HFFc6 (cell line): ENCODE data around the gene FOXP1. TPM values are rescaled to one million over a fixed set of nuclear protein-coding genes. Genes with fewer than 3 reads are reported as not detected.

Experiments used
- DNase-seq: peaks from one replicate; pipeline ENCODE4 v3.0.0-alpha.2; 2018
- H3K27ac Mint-ChIP-seq: 2 replicates; pipeline ENCODE4 v1.8.0; 2020; ENCODE audit warnings: mild to moderate bottlenecking, mixed read lengths
- H3K27me3 Mint-ChIP-seq: 2 replicates; pipeline ENCODE4 v1.8.0; 2021; ENCODE audit warnings: mild to moderate bottlenecking, moderate library complexity, mixed read lengths; ENCODE audit not compliant: insufficient read depth
- H3K36me3 Mint-ChIP-seq: 2 replicates; pipeline ENCODE4 v1.8.0; 2021; ENCODE audit warnings: low read depth, mixed read lengths
- H3K4me1 Mint-ChIP-seq: 2 replicates; pipeline ENCODE4 v1.8.0; 2020; ENCODE audit warnings: low read depth, mixed read lengths
- H3K4me3 Mint-ChIP-seq: 2 replicates; pipeline ENCODE4 v1.8.0; 2020; ENCODE audit warnings: mild to moderate bottlenecking, moderate library complexity, mixed read lengths
- H3K9me3 Mint-ChIP-seq: 2 replicates; pipeline ENCODE4 v1.8.0; 2020; ENCODE audit warnings: mild to moderate bottlenecking, mixed read lengths
- total RNA-seq, 6 experiments: library from RNA; stranded (reverse); fragmentation: NEBNext Ultra II Directional; extraction: Animal tissue kit (Norgen Biotek cat#: 25700); gene quantifications; 2 replicates in 1 of 6; 3 replicates in 5 of 6; pipeline ENCODE4 v1.2.3, GENCODE V29; 2021
- TF ChIP-seq, protein P1 (sequence below): fragments of 200-600 bp; sonication (generic); IDR thresholded peaks from 2 replicates; pipeline ENCODE4 v1.5.0; 2021; ENCODE audit warnings: antibody characterized with exemption, mild to moderate bottlenecking

The FOXP1 gene
- total RNA-seq, 6 experiments from 2014 or later, result 32.2 to 59.3 (median 52.0) TPM

DNA sequence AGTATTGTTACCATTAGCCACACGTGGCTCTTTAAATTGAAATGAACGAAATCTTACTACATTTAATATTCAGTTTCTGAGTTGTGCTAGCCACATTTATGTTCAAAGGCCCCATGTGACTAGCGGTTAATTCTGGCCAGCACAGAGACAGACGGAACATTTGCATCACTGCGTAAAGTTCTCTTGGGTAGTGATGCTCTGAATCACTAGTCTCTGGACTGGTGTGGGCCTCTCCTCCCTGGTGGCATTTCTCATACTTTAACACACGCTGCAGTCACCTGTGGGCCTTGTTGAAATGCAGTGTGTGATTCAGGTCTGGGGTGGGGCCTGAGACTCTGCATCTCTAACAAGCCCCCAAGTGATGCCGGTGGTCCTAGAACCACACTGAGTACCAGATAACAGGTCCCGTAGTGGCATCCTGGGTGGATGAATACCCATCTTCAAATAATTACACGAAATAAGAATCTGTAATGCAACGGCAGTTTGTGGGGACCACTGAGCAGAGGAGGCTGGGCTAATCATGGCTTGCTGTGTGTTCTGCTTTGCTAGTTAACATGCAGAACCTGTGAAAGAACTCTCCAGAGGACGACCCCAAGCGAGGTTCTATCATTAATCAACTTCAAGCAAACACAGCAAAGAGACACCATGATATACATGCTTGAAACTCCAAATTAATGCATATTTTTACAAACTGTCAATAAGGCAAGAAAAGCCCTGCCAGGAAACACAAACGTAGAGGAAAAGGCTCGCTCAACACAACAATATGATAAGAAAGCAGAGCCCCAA lies 623.8 kb downstream of the FOXP1 start:
- Mint-ChIP-seq H3K27me3 (no peaks in the 10 kb centered on the region; the same call in 1 of the 2 replicates), H3K27ac (no peak overlapping the region), H3K36me3 (peaks cover 55% of the 10 kb centered on the region), H3K9me3 (no peaks in the 10 kb centered on the region), H3K4me1 (peaks cover 18% of the 10 kb centered on the region), H3K4me3 (no peak overlapping the region)
- no peak for DNase-seq
- TF ChIP-seq, protein P1, sequence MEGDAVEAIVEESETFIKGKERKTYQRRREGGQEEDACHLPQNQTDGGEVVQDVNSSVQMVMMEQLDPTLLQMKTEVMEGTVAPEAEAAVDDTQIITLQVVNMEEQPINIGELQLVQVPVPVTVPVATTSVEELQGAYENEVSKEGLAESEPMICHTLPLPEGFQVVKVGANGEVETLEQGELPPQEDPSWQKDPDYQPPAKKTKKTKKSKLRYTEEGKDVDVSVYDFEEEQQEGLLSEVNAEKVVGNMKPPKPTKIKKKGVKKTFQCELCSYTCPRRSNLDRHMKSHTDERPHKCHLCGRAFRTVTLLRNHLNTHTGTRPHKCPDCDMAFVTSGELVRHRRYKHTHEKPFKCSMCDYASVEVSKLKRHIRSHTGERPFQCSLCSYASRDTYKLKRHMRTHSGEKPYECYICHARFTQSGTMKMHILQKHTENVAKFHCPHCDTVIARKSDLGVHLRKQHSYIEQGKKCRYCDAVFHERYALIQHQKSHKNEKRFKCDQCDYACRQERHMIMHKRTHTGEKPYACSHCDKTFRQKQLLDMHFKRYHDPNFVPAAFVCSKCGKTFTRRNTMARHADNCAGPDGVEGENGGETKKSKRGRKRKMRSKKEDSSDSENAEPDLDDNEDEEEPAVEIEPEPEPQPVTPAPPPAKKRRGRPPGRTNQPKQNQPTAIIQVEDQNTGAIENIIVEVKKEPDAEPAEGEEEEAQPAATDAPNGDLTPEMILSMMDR, result no peak

DNA sequence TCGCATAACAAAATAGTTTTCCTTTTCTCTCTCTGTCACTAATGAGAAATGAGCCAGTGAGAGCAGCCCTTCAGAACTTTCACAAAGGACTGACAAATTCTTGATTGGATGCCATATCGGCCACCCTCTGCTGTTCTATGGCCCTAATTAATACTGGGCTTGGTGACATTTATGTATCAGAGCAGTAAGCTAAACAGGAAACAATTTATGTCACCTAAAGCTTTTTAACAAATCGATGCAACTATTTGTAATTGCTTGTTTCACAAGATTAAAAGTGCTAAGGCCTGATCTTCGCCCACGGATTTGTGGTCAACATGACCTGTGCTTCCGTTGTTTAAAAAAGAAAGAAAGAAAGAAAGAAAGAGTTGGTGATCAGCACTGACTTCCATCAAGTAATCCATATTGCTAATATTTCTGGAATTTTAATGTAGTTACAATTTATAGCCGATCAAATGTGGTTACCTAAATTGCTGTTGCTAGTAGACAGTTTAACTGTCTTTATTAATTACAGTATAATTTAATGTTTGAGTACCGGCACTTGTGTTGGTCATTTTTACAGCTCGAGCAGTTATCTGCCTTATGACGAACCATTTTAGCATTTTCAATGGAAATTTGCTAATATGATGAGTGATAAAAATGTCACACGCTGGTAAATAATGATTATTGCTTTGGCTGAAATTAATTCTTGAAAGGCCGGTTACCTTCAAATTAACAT lies 631.3 kb downstream of the FOXP1 start:
- Mint-ChIP-seq H3K27ac (no peak overlapping the region), H3K27me3 (peaks cover 2% of the 10 kb centered on the region; the same call in 1 of the 2 replicates), H3K4me3 (no peak overlapping the region), H3K9me3 (no peaks in the 10 kb centered on the region), H3K4me1 (peaks cover 21% of the 10 kb centered on the region), H3K36me3 (peaks cover 4% of the 10 kb centered on the region; the same call in 1 of the 2 replicates)
- DNase-seq, result no peak
- TF ChIP-seq, protein P1, result no peak

DNA sequence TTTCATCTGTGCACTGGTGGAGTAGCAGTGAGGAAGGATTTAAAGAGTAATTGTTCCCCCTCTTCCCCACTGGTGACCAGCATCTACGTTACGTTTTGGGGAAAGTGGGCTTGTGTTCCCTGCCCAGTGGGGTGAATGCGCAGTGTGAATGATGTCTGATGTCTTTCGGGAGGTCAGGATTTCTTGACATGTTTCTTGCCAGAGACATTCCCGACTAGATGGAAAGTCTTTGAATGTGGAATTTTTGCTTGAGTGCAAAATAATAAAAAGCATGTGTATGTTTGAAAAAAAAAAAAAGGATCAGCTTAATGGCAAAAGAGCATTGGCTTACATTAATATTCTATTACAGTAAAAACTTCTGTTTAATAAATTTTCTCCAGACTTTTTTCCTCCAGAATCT lies 632.2 kb downstream of the FOXP1 start:
- TF ChIP-seq, protein P1, result no peak
- no peak for DNase-seq
- H3K27me3 Mint-ChIP-seq, result peaks cover 2% of the 10 kb centered on the region; the same call in 1 of the 2 replicates
- no peaks in the 10 kb centered on the region; the same call in 1 of the 2 replicates for H3K36me3 Mint-ChIP-seq
- no peak overlapping the region for H3K27ac Mint-ChIP-seq
- H3K9me3 Mint-ChIP-seq, result no peaks in the 10 kb centered on the region
- peaks cover 12% of the 10 kb centered on the region for H3K4me1 Mint-ChIP-seq
- H3K4me3 Mint-ChIP-seq, result no peak overlapping the region

DNA sequence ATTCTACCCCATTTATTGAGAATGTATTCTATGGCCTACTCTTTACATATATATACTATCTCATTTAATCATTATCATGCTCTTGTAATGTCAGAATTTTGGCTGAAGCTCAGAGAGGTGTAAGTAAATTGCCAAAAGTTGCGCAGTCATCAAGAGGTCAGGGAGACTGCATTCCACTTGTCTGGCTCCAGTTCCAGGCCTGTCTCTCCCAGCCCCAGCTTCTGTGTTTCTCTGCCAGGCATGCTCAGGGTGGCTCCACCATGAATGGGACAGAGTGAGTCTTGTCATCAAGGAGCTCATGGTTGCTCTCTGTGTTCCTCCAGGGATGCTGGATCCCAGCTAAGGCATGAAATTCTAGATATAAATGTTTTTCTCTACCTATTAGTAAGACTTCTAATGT lies 635.9 kb downstream of the FOXP1 start:
- DNase-seq, result no peak
- Mint-ChIP-seq H3K36me3 (no peaks in the 10 kb centered on the region), H3K27ac (no peak overlapping the region), H3K4me1 (no peaks in the 10 kb centered on the region), H3K4me3 (no peak overlapping the region), H3K27me3 (peaks cover 2% of the 10 kb centered on the region; the same call in 1 of the 2 replicates), H3K9me3 (no peaks in the 10 kb centered on the region)
- TF ChIP-seq, protein P1, result no peak

DNA sequence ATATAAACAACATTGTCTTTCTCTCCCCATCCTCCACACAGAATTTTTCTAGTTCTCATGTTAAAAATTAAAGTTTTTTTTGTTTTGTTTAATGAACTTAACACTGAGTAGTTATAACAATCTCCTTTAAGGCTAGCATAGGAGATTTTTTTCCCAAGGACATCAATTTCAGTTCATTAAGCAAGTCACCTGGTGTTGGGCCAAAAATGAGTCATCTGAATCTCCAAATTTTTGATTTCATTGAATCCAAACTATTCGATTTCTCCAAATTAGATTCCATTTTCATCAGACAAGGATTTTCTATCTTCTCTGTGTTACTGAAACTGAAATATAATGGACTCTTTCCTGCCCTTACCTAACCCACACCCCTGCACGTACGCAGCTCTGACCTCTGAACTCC lies 639.6 kb downstream of the FOXP1 start:
- Mint-ChIP-seq H3K27me3 (peaks cover 4% of the 10 kb centered on the region; the same call in 1 of the 2 replicates), H3K36me3 (no peaks in the 10 kb centered on the region), H3K4me1 (no peaks in the 10 kb centered on the region), H3K4me3 (no peak overlapping the region), H3K9me3 (no peaks in the 10 kb centered on the region), H3K27ac (no peak overlapping the region)
- TF ChIP-seq, protein P1, result no peak
- no peak for DNase-seq
